Inferior parietal cortex (tissue), 1 donor: ENCODE results near the gene MED6.

Source experiments
- DNase-seq: peaks from one replicate; pipeline ENCODE4 v3.0.0-alpha.2; 2016; ENCODE audit errors: extremely low spot score

Gene MED6

DNA sequence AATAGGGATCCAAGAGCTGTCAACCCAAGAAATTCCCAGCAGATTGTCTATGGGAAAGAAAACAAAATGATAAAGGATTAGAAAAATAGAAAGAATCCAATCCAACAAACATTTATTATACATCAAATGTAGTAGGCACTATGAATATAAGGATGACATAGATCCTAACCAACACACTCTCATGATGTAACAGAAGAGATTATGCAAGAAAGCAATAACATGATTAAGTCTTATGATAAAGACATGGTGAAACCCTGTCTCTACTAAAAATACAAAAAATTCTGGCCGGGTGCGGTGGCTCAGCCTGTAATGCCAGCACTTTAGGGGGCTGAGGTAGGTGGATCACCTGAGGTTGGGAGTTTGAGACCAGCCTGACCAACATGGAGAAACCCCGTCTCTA lies 2.7 kb downstream of the MED6 start:
- no peak for DNase-seq

DNA sequence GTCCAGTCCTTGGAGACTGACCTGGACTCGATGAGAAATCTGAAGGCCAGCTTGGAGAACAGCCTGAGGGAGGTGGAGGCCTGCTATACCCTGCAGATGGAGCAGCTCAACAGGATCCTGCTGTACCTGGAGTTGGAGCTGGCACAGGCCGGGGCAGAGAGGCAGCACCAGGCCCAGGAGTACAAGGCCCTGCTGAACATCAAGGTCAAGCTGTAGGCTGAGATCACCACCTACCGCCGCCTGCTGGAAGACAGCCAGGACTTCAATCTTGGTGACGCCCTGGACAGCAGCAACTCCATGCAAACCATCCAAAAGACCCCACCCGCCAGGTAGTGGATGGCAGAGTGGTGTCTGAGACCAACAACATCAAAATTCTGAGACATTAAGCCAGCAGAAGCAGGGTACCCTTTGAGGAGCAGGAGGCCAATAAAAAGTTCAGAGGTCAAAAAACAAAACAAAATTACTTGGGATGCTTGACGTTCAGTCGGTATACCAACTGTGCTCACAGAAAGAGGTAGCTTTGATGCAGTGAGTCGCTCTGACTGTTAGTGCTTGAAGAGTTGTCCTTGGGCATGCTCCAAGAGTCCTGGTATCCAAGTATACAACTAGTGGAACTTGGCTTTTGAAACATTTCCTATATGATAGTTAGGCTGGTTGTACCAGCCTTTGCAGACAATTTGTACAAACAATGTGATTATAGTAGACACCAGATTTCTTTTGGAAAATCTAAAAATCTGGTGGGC lies 4.8 kb downstream of the MED6 start:
- DNase-seq, result no peak

DNA sequence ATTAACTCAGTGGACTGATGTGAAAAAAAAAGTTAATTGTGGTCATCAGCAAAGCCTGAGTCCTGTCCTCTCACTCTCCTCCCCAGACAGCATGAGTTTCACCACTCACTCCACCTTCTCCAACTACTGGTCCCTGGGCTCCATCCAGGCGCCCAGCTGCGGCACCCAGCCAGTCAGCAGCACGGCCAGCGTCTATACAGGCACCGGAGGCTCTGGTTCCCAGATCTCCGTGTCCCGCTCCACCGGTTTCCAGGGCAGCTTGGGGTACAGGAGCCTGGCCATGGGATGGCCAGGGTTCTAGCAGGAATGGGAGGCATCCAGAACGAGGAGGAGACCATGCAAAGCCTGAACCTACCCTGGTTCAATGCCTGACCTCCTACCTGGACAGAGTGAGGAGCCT lies 6.0 kb downstream of the MED6 start:
- no peak for DNase-seq

DNA sequence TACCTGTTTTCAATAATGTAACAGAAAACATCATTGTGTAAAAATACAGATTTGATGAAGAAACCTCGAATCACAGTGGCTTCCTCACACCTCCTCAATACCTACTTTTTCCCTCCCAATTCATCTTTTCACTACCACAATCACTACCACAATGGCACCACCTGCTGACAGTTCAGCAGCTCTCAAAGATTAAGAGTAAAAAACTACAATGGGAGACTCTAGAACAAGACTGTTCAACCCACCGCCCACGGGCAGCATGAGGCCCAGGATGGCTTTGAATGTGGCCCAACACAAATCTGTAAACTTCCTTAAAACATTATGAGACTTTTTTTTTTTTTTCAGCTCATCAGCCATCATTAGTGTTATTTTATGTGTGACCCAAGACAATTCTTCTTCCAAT lies 15.2 kb downstream of the MED6 start:
- no peak for DNase-seq

DNA sequence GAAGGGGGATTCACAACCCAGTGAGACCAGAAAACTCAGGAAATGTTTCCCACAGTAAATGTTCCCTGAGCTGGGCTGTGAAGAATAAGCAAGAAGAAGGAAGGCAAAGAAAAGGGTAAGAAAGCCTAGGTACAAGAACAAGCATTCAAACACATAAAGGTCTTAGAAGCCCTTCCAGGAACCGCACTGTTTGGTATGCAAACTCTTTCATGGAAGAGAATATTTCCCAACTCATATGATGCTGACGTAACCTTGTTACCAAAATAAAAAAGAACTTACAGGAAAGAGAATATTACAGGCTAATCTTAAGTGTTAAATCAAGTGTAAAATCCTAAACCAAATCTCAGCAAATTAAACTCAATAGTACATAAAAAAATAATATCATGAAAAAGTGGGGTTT lies 23.6 kb downstream of the MED6 start:
- DNase-seq, result no peak

DNA sequence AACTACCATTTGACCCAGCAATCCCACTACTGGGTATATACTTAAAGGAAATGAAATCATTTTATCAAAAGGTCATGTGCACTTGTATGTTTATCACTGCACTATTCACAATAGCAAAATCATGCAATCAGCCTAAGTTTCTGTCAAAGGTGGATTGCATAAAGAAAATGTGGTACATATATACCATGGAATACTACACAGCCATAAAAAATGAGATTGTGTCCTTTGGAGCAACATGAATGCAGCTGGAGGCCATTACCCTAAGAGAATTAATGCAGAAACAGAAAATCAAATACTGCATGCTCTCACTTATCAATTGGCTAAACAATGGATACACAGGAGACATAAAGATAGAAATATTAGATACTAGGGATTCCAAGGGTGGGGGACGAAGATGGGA lies 27.4 kb downstream of the MED6 start:
- DNase-seq, result no peak

DNA sequence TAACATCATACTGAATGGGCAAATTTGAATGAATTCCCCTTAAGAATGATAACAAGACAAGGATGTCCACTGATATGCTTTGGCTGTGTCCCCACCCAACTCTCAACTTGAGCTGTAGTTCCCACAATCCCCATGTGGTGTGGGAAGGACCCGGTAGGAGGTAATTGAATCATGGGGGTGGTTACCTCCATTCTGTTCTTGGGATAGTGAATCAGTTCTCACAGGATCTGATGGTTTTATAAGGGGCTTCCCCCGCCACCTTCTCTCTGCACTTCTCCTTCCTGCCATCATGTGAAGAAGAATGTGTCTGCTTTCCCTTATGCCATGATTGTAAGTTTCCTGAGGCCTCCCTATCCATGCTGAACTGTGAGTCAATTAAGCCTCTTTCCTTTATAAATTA lies 29.3 kb downstream of the MED6 start:
- no peak for DNase-seq

DNA sequence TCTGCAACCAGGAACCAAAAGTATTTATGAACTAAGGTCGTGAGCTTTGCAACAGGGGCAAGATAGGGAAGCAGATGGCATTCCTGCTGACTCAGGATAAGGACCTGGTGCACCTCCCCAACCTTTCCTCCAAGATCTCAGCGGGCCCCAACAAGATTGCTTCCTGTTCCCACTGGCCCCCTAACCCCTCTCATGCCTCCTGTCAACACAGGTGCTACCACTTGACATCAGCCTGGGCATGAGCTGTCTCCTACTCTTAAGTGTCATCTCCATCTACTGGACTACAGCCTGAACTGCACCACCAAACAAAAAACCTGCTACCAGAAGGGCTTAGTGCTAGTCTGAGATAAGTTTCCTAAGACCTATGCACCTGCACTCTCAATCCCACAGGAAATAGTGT lies 32.7 kb downstream of the MED6 start:
- no peak for DNase-seq

DNA sequence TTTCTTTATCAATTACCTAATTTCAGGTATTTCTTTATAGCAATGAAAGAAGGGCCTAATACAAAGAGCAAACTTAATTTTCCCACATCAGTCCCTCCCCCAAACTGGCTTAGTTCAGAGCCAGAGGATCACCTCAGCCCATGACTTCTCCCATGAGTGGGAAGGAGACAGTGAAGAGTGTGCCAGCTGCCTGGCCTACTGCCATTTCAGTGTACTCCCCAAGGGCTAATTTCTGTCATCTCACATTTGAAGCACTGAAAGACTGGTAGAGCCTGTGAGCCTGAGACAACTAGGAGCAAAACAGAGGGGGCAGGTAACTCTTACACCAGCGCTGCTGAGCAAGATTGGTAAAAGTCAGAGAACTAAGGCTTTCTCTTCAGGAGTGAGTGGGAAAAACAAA lies 36.6 kb downstream of the MED6 start:
- DNase-seq, result no peak

DNA sequence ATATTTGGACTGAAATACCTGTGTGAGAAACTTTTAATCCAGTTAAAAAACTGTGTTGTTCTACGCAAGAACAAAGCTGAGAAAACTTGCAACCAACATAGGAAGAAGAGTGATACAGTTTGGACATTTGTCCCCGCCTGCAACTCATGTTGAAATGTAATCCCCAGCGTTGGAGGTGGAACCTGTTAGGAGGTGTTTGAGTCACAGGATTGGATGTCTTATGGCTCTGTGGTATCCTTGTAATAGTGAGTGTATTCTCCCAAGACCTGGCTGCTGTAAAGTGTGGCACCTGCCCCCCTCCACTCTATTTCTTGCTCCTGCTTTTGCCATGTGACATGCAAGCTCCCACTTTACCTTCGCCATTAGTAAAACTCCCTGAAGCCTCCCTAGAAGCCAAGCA lies 37.0 kb downstream of the MED6 start:
- no peak for DNase-seq

DNA sequence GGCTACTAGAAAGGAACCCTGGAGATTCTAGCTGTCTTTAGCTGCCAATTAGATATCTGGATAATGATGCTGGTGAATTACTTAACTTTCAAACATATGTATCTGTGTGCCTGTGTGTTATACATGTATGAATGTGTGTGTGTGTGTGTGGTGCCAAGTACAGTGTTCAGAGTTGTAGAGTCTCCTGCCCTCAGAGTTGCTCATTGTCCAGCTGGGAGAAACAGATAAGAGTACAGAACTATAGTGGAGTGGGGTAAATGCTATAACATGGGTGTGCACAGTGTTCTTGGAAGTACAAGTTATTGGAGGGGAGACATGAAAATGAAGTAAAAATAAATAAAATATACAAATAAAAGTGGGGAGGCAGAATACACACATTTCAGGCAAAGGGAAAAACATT lies 42.1 kb downstream of the MED6 start:
- no peak for DNase-seq

DNA sequence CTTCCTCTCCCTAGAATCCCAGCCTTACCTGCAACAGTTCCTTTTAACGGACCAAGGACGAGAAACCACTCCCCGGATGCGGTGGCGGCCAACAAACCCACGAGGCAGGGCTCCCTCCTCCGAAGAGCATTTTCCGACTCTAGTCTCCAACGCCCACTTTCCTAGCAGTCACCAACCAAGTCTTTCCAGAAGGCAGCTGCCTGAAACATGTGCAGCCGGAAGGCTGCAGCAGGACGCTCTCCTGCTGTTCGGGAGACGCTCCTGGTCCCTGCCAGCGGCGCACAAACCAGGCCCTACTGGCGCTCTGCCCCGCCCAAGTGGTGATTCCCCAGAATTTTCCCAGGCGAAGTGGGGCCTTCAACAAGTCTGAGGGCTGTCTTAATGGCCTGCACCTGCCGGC lies 44.6 kb downstream of the MED6 start:
- DNase-seq, result no peak

DNA sequence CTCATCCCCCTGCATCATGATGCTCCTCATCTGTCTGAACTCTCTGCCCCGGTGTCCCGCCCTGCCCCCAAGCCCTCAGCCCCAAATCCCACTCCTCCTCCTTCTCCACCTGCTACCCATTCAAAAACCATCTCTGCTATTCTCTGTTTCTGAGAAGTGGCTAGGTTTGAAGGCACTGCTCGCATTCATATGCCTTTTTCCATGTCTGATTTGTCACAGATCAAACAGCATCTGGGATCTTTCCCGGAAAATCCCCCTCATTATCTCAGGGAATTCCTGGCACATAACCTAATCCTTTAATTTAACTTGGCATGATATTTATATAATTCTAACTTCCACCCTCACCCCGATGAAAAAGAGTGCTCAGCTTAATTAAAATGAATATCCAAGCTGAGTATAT lies 62.4 kb downstream of the MED6 start:
- DNase-seq, result no peak

DNA sequence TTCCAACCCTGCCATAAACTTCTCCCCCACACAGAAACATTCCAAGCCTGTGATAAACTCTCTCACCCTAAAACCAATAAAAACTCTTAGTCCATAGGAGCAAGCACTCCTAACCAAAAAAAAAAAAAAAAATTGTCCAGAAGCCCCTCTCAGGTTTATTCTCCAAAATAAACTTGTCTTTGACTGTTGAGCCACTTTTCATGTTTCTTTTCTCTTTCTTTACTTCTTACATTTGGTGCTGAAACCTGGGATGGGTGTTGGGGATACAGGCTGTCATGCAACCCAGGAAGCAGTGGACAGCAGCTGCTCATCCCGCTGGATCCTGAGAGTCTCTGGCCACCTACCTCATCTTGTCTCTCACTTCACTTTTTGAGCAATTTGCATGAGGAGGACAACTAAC lies 63.6 kb downstream of the MED6 start:
- DNase-seq, result no peak

DNA sequence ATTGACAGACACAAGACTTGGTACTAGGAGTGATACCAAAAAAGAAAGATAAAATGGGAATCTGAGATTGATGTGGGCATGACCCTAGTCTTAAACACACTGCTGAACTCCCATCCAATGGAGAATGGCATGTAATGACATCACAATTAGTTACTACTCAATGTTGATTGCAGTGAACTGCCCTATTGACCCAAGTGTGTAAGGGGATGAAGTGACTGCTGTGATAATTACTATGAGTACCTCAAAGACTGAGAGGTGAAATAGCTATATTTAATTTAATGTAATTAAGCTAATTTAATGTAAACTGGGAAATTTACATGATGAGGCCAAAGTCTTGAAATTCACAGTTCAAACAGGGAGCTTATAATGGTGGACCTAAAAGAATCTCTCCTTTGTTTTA lies 65.6 kb downstream of the MED6 start, which contains the start of gene ADAM20:
Gene ADAM20 (minus strand): TSS at position 101 of the 400 bp plus-strand sequence. CDS start 10,247 bp downstream, outside the sequence.
- no peak for DNase-seq
